Heart left ventricle (tissue), 16 donors: ENCODE measurements around the gene CSMD2. TPM values are rescaled to one million over a fixed set of nuclear protein-coding genes. Genes with fewer than 3 reads are reported as not detected.
"Not testable (repeated sequence)": the region's sequence is repeated elsewhere in the genome, so short reads cannot be mapped to it uniquely, and the experiment has no call there.

Experiments used
- ATAC-seq, 4 donors: fragments of 200-7000 bp; cut with Tn5 transposase; one replicate each; pipeline ENCODE4 v1.9.1; 2020 to 2022; ENCODE audit warnings: moderate library complexity in 4 of 4, mild to moderate bottlenecking in 3 of 4, moderate number of reproducible peaks in 1 of 4
- DNase-seq, 5 donors: peaks; one replicate each; pipeline ENCODE4 v3.0.0-alpha.2; 2020
- H3K27ac ChIP-seq, 12 donors: fragments of 200-600 bp; sonication (generic) in 4 of 12; one replicate each; pipeline versions ENCODE4 v1.5.0 to v1.8.0; 2016 to 2022; ENCODE audit warnings: mild to moderate bottlenecking in 2 of 12
- H3K27me3 ChIP-seq, 9 donors: fragments of 200-600 bp; sonication (generic) in 2 of 9; one replicate each; pipeline versions ENCODE4 v1.5.1 to v1.8.0; 2016 to 2022; ENCODE audit warnings: mild to moderate bottlenecking in 3 of 9
- H3K36me3 ChIP-seq, 9 donors: fragments of 200-600 bp; sonication (generic) in 2 of 9; one replicate each; pipeline versions ENCODE4 v1.5.0 to v1.8.0; 2018 to 2022; ENCODE audit warnings: mild to moderate bottlenecking in 2 of 9
- H3K4me1 ChIP-seq, 12 donors: fragments of 200-600 bp; sonication (generic) in 4 of 12; one replicate each; pipeline versions ENCODE4 v1.5.0 to v1.8.0; 2016 to 2022; ENCODE audit warnings: mild to moderate bottlenecking in 3 of 12
- H3K4me3 ChIP-seq, 12 donors: fragments of 200-600 bp; sonication (generic) in 4 of 12; one replicate each; pipeline versions ENCODE4 v1.5.0 to v1.8.0; 2017 to 2022; ENCODE audit warnings: mild to moderate bottlenecking in 9 of 12, moderate library complexity in 4 of 12
- H3K9me3 ChIP-seq, 12 donors: fragments of 200-600 bp; sonication (generic) in 4 of 12; one replicate each; pipeline versions ENCODE4 v1.5.0 to v1.8.0; 2016 to 2022; ENCODE audit warnings: mild to moderate bottlenecking in 1 of 12
- CTCF ChIP-seq, 12 donors: fragments of 200-600 bp; sonication (generic) in 4 of 12; IDR thresholded peaks; one replicate each; pipeline versions ENCODE4 v1.5.0 to v1.8.0; 2018 to 2022; ENCODE audit warnings: antibody characterized with exemption in 12 of 12, mild to moderate bottlenecking in 5 of 12
- POLR2A ChIP-seq, 2 donors: fragments of 450-650 bp; IDR thresholded peaks; one replicate each; pipeline ENCODE4 v1.6.1; 2017; ENCODE audit warnings: antibody characterized with exemption in 2 of 2, mild to moderate bottlenecking in 2 of 2, moderate library complexity in 2 of 2
- WGBS, 4 donors: extraction: QIAGEN DNeasy Blood & Tissue Kit in 2 of 4; methylation state at CpG; one replicate each; pipeline versions ENCODE4 v1.1.5 to v1.1.7; 2013 to 2018; 5-methylcytosine and 5-hydroxymethylcytosine counted together
- intact Hi-C, 10 donors: fragments of 100-400 bp; cut with DNase I; formaldehyde crosslinking; loops; one replicate each; pipeline versions ENCODE4 v1.11.1 to v1.14.2; 2022
- polyA plus RNA-seq, 2 donors: library from polyadenylated mRNA; stranded (reverse); fragments of 200-250 nt; gene quantifications; one replicate each; pipeline ENCODE4 v1.2.3, GENCODE V29; 2013
- total RNA-seq, 9 donors: library from RNA; depleted of rRNA in 2 of 9; stranded (reverse); fragments of >200 nt in 2 of 9; fragmentation: NEBNext Ultra II Directional in 3 of 9; extraction: Animal tissue kit (Norgen Biotek cat#: 25700) in 3 of 9; gene quantifications; one replicate each; pipeline versions ENCODE4 v1.1.0 to v1.2.4, GENCODE V29; 2016 to 2023
- donor health status: ischemic (EF 13 %, LVEDD 7.1; RV severe dilation, severe dysfunction).
- donor health status: healthy with polysubstance abuse.
- donor health status: DM: no; HTN: yes; CAD: no.
- donor health status: DM: no; HTN: no; CAD: no.
- donor health status: ischemic (EF 25% LVEDD 6.9; RV normal size, moderate dysfunction).
- donor health status: ischemic (EF 25% LVEDD 5.7; RV mildly dilated, moderate dysfunction).
- donor health status: healthy.
- donor health status: DM: yes; HTN: yes; CAD: no.
- donor health status: ischemic (EF 35%, LVEDD 5.7; RV mildly dilated, moderate dysfunction).
- donor health status: nonischemic (EF 11% LVEDD 7.7; RV severe dilation, severe dysfunction).
- donor health status: DM: yes; HTN: yes; CAD: no.
- donor health status: PGD.
- donor health status: ischemic (EF 29% LVEDD 5.4; RV normal size, mild dysfunction).
- donor health status: nonischemic (EF 23%, LVEDD 6.1; RV moderate dilation, normal function).

CSMD2 gene
- total and polyA plus RNA-seq, 11 donors: 0.02 to 0.79 (median 0.22) TPM

- H3K36me3 ChIP-seq: no peaks in the 10 kb centered on the region
- intact Hi-C loops: no loop called here
- H3K4me1 ChIP-seq: no peaks in the 10 kb centered on the region
- WGBS, 4 donors: 64 to 72% (median 69%) methylated on average over 2 of the region's 2 CpGs
- no peak for TF ChIP-seq CTCF (IDR thresholded peaks at IDR 0.05)
- no peak for TF ChIP-seq POLR2A (IDR thresholded peaks at IDR 0.05)
- no peaks in the 10 kb centered on the region for H3K27me3 ChIP-seq
- H3K9me3 ChIP-seq: peaks cover 0 to 15% (median 0%) of the 10 kb centered on the region in 12 donors
- no peak overlapping the region for H3K4me3 ChIP-seq
- ATAC-seq (no peak), DNase-seq (no peak)
- no peak overlapping the region for H3K27ac ChIP-seq
Measured at GRCh38 chr1:34083974-34084373, 81.1 kb downstream of the CSMD2 start.

GRCh38 chr1:34082085-34082670 is 82.9 kb downstream of the CSMD2 start:
- WGBS, 4 donors: 90 to 94% (median 92%) methylated on average over 7 to 43 of the region's 43 CpGs
- ATAC-seq, H3K4me1 ChIP-seq, H3K27me3 ChIP-seq, H3K36me3 ChIP-seq, H3K27ac ChIP-seq, H3K4me3 ChIP-seq, intact Hi-C loops, DNase-seq: not testable (repeated sequence)
- peaks cover 0 to 21% (median 0%) of the 10 kb centered on the region in 12 donors for H3K9me3 ChIP-seq

GRCh38 chr1:34078383-34078782 is 86.6 kb downstream of the CSMD2 start:
- H3K4me1 ChIP-seq: no peaks in the 10 kb centered on the region
- H3K36me3 ChIP-seq: no peaks in the 10 kb centered on the region
- no peaks in the 10 kb centered on the region for H3K27me3 ChIP-seq
- no peak for DNase-seq
- ATAC-seq: no peak
- intact Hi-C loops: no loop called here
- H3K4me3 ChIP-seq: no peak overlapping the region
- H3K9me3 ChIP-seq: peaks cover 0 to 21% (median 0%) of the 10 kb centered on the region in 12 donors
- TF ChIP-seq CTCF (IDR thresholded peaks at IDR 0.05): no peak
- TF ChIP-seq POLR2A (IDR thresholded peaks at IDR 0.05): no peak
- no peak overlapping the region for H3K27ac ChIP-seq
- WGBS, 4 donors: 86 to 95% (median 90%) methylated on average over 4 of the region's 4 CpGs

GRCh38 chr1:34075576-34075975 is 89.5 kb downstream of the CSMD2 start:
- intact Hi-C loops: no loop called here
- no peak for DNase-seq
- 71 to 80% (median 76%) methylated on average over 7 of the region's 7 CpGs for WGBS, 4 donors

More at GRCh38 chr1:34075576-34075975, 89.5 kb downstream of the CSMD2 start:
- no peak for ATAC-seq
- no peak overlapping the region for H3K4me3 ChIP-seq
- H3K36me3 ChIP-seq: no peaks in the 10 kb centered on the region
- H3K9me3 ChIP-seq: peaks cover 0 to 21% (median 0%) of the 10 kb centered on the region in 12 donors
- H3K27ac ChIP-seq: no peak overlapping the region
- H3K27me3 ChIP-seq: peaks cover 0 to 8% (median 0%) of the 10 kb centered on the region in 9 donors
- TF ChIP-seq POLR2A (IDR thresholded peaks at IDR 0.05) (no peak), CTCF (IDR thresholded peaks at IDR 0.05) (no peak)
- H3K4me1 ChIP-seq: no peaks in the 10 kb centered on the region
